ENCODE measurements around the gene GCHFR.

DNA sequence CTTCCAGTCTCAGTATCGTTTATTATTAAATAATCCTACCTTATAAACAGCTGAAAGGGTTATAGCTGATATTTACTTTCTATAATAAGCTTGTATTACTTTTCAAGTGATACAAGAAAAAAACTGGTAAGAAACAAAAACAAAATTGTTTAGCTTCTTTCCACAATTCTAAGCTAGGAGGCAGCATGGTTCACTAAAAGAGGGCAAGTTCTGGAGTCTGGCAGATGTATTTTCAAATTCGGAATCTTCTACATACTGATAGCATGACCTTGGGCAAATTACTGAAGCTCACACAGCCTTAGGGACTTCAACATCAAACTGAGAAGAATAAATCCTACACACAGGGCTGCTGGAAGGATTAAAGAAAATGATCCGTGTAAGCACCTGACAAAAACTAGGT lies 21.3 kb downstream of the GCHFR start:
- TF ChIP-seq, protein P1, sequence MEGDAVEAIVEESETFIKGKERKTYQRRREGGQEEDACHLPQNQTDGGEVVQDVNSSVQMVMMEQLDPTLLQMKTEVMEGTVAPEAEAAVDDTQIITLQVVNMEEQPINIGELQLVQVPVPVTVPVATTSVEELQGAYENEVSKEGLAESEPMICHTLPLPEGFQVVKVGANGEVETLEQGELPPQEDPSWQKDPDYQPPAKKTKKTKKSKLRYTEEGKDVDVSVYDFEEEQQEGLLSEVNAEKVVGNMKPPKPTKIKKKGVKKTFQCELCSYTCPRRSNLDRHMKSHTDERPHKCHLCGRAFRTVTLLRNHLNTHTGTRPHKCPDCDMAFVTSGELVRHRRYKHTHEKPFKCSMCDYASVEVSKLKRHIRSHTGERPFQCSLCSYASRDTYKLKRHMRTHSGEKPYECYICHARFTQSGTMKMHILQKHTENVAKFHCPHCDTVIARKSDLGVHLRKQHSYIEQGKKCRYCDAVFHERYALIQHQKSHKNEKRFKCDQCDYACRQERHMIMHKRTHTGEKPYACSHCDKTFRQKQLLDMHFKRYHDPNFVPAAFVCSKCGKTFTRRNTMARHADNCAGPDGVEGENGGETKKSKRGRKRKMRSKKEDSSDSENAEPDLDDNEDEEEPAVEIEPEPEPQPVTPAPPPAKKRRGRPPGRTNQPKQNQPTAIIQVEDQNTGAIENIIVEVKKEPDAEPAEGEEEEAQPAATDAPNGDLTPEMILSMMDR (IDR thresholded peaks at IDR 0.05; ENCODE audit: extremely low read depth in 1 of 2, insufficient read depth in 1 of 2, low read depth in 1 of 2, low read length in 2 of 2) = no peak
- no peak for TF ChIP-seq EZH2 (IDR thresholded peaks at IDR 0.05; ENCODE audit: borderline replicate concordance, low read depth, low read length, severe bottlenecking)
- TF ChIP-seq POLR2AphosphoS5 (IDR thresholded peaks at IDR 0.05; ENCODE audit: insufficient read depth, low read depth, low read length) = no peak
- no peak for TF ChIP-seq POLR2A (IDR thresholded peaks at IDR 0.05; ENCODE audit: low read depth, low read length)
- no peak for TF ChIP-seq GATA2 (IDR thresholded peaks at IDR 0.05; ENCODE audit: insufficient read depth, insufficient read length, low read depth, low read length)
- TF ChIP-seq JUN (IDR thresholded peaks at IDR 0.05; ENCODE audit: borderline replicate concordance, insufficient read depth, insufficient read length, low read depth) = no peak
- TF ChIP-seq, protein P2, sequence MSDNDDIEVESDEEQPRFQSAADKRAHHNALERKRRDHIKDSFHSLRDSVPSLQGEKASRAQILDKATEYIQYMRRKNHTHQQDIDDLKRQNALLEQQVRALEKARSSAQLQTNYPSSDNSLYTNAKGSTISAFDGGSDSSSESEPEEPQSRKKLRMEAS (IDR thresholded peaks at IDR 0.05; ENCODE audit: insufficient read depth, insufficient read length) = no peak
